Measurements from ENCODE around the gene KCTD12. TPM values are rescaled to one million over a fixed set of nuclear protein-coding genes. Genes with fewer than 3 reads are reported as not detected.

Gene KCTD12
- total RNA-seq, 1 donor from 2014 or later: 7.4 TPM

- no peak for DNase-seq (ENCODE audit: low read depth, low spot score)
- Mint-ChIP-seq H3K9me3 (no peaks in the 10 kb centered on the region), H3K27ac (ENCODE audit: unreplicated experiment) (no peak overlapping the region), H3K4me3 (no peak overlapping the region), H3K27me3 (ENCODE audit: low read depth) (peaks cover 39% of the 10 kb centered on the region), H3K36me3 (ENCODE audit: low read depth) (no peaks in the 10 kb centered on the region), H3K4me1 (peaks cover 22% of the 10 kb centered on the region)
- no peak for TF ChIP-seq CTCF (conservative IDR thresholded peaks at IDR 0.05)
These were observed 3.0 kb downstream of the KCTD12 start for GRCh38 chr13:76883236-76883635.

DNA sequence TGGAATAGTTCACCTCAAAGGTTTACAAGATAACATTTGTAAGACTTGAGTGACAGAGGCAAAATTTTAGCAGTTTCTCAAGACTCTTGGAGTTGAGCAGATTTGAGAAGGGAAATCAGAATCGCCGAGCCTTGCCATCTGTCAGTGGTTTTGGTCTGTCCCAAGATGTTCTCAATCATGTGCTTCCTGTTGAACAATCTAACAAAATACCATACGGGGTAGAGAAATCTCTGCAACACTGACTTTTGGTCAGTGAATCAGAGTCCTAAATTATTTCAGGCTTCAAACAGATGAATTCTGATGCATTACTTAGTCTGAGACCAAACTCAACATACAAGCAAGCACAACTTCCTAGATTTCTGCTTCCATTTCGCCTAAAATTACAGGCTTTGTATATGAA, 3.8 kb downstream of the KCTD12 start:
- Mint-ChIP-seq H3K9me3 (peaks cover 5% of the 10 kb centered on the region), H3K27ac (ENCODE audit: unreplicated experiment) (no peak overlapping the region), H3K27me3 (ENCODE audit: low read depth) (peaks cover 31% of the 10 kb centered on the region), H3K36me3 (ENCODE audit: low read depth) (no peaks in the 10 kb centered on the region), H3K4me1 (peaks cover 21% of the 10 kb centered on the region), H3K4me3 (no peak overlapping the region)
- no peak for TF ChIP-seq CTCF (conservative IDR thresholded peaks at IDR 0.05)
- DNase-seq (ENCODE audit: low read depth, low spot score): no peak

GRCh38 chr13:76879883-76880270, 6.3 kb downstream of the KCTD12 start:
- Mint-ChIP-seq H3K4me1 (peaks cover 8% of the 10 kb centered on the region), H3K27ac (ENCODE audit: unreplicated experiment) (no peak overlapping the region), H3K4me3 (no peak overlapping the region), H3K9me3 (peaks cover 7% of the 10 kb centered on the region), H3K27me3 (ENCODE audit: low read depth) (peaks cover 19% of the 10 kb centered on the region), H3K36me3 (ENCODE audit: low read depth) (no peaks in the 10 kb centered on the region)
- DNase-seq (ENCODE audit: low read depth, low spot score): no peak
- no peak for TF ChIP-seq CTCF (conservative IDR thresholded peaks at IDR 0.05)

DNA sequence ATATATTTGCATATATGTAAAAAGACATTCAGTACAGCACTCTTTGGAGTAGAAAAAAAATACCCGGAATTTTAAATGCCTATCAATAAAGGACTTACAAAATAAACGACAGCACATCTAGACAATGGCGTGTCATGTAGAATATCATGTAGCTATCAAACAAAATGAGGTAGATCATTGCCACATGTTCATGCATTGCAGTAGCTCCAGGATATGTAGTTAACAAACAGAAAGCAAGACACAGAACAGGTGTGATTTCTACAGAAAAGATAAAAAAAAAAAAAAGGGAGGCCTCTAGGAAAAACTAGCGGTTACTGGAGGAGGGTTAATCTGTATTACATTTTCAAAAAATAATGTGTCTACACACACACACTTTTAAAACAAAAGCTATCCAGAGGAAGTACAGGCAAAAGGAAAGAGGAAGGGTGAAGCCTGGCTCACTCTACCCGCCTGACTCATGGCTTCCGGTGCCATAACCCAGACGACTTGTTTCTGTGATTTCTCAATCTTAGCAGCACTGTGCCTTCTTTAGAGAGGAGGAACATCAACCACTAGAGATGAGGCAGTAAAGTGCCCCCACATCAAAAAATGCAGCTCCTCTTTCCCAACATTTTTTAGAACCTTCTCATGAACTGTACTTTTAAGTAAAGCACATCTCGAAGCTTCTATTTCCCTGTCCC, 6.9 kb downstream of the KCTD12 start:
- TF ChIP-seq CTCF (conservative IDR thresholded peaks at IDR 0.05): no peak
- Mint-ChIP-seq H3K4me1 (peaks cover 3% of the 10 kb centered on the region), H3K36me3 (ENCODE audit: low read depth) (no peaks in the 10 kb centered on the region), H3K27me3 (ENCODE audit: low read depth) (peaks cover 13% of the 10 kb centered on the region), H3K4me3 (no peak overlapping the region), H3K9me3 (peaks cover 7% of the 10 kb centered on the region), H3K27ac (ENCODE audit: unreplicated experiment) (no peak overlapping the region)
- no peak for DNase-seq (ENCODE audit: low read depth, low spot score)

DNA sequence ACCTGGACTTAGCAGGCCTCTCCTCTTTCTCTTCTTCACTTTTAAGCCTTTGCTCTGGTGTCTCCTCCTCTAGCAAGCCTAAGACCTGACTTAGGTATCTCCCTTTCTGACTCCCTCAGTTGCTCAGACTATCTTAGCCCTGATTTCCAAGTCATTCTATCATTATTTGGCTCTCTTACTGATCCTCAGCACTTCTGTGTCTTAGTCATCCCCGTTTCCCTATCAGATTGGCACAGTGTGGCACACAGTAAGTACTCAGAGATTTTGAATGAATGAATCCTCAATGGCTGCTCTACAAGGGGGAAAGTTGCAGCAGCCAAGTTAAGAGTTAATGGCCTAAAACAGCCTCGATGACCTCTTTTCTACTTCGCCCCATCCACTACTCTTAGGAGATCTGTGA, 8.2 kb downstream of the KCTD12 start:
- Mint-ChIP-seq H3K4me1 (peaks cover 2% of the 10 kb centered on the region), H3K9me3 (peaks cover 7% of the 10 kb centered on the region), H3K27me3 (ENCODE audit: low read depth) (peaks cover 3% of the 10 kb centered on the region), H3K36me3 (ENCODE audit: low read depth) (no peaks in the 10 kb centered on the region), H3K4me3 (no peak overlapping the region), H3K27ac (ENCODE audit: unreplicated experiment) (no peak overlapping the region)
- TF ChIP-seq CTCF (conservative IDR thresholded peaks at IDR 0.05): no peak
- DNase-seq (ENCODE audit: low read depth, low spot score): no peak
